H9 (cell line): Measurements from ENCODE around the gene GALT. TPM values are rescaled to one million over a fixed set of nuclear protein-coding genes. Genes with fewer than 3 reads are reported as not detected.
A peak's percentile ranks its signal among the peaks of the same experiment; 100 is the strongest.

ENCODE experiments used
- DNase-seq: peaks from one replicate; pipeline ENCODE4 v3.0.0-alpha.2; 2017
- H2AFZ ChIP-seq: one replicate; pipeline ENCODE4 v1.6.1; 2013; ENCODE audit warnings: mild to moderate bottlenecking, low read length, control low read depth, moderate library complexity
- H2AK5ac ChIP-seq: 2 replicates; pipeline ENCODE4 v1.6.1; 2013; ENCODE audit warnings: low read length, control low read depth, mixed read lengths; ENCODE audit not compliant: insufficient read length
- H2BK120ac ChIP-seq: one replicate; pipeline ENCODE4 v1.6.1; 2013; ENCODE audit warnings: low read depth, mild to moderate bottlenecking, low read length, control low read depth, inconsistent platforms; ENCODE audit not compliant: poor library complexity, severe bottlenecking
- H2BK12ac ChIP-seq: 2 replicates; pipeline ENCODE4 v1.6.1; 2013; ENCODE audit warnings: low read length, control low read depth, mixed read lengths, low read depth; ENCODE audit not compliant: insufficient read length
- H2BK15ac ChIP-seq: 2 replicates; pipeline ENCODE4 v1.6.1; 2013; ENCODE audit warnings: low read depth, low read length, control low read depth
- H2BK20ac ChIP-seq: one replicate; pipeline ENCODE4 v1.6.1; 2013; ENCODE audit warnings: low read depth, mild to moderate bottlenecking, low read length, control low read depth, inconsistent platforms; ENCODE audit not compliant: poor library complexity, severe bottlenecking
- H2BK5ac ChIP-seq: 2 replicates; pipeline ENCODE4 v1.6.1; 2013; ENCODE audit warnings: low read length, control low read depth, mixed read lengths; ENCODE audit not compliant: insufficient read length
- H3K14ac ChIP-seq: 2 replicates; pipeline ENCODE4 v1.6.1; 2013; ENCODE audit warnings: low read length, control low read depth; ENCODE audit not compliant: insufficient read depth
- H3K18ac ChIP-seq: 2 replicates; pipeline ENCODE4 v1.6.1; 2013; ENCODE audit warnings: low read depth, mild to moderate bottlenecking, mixed read lengths, low read length, control low read depth; ENCODE audit not compliant: insufficient read length
- H3K23ac ChIP-seq: 2 replicates; pipeline ENCODE4 v1.6.1; 2013; ENCODE audit warnings: low read length, control low read depth, mixed read lengths, low read depth; ENCODE audit not compliant: insufficient read length
- H3K23me2 ChIP-seq: 2 replicates; pipeline ENCODE4 v1.6.1; 2013; ENCODE audit warnings: low read depth, mild to moderate bottlenecking, mixed read lengths, low read length, control low read depth; ENCODE audit not compliant: insufficient read length, poor library complexity, severe bottlenecking
- H3K27ac ChIP-seq: 2 replicates; pipeline ENCODE4 v1.5.1; 2013; ENCODE audit warnings: low read length, control low read depth, mixed read lengths, low read depth; ENCODE audit not compliant: insufficient read length
- H3K27me3 ChIP-seq: 2 replicates; pipeline ENCODE4 v1.6.1; 2013; ENCODE audit warnings: low read length, control low read depth, inconsistent platforms; ENCODE audit not compliant: insufficient read depth
- H3K4ac ChIP-seq: 2 replicates; pipeline ENCODE4 v1.6.1; 2013; ENCODE audit warnings: low read depth, mild to moderate bottlenecking, control low read depth, inconsistent platforms, low read length, moderate library complexity
- H3K4me1 ChIP-seq: 2 replicates; pipeline ENCODE4 v1.6.1; 2013; ENCODE audit warnings: low read length, control low read depth, inconsistent platforms; ENCODE audit not compliant: insufficient read depth
- H3K4me2 ChIP-seq: 2 replicates; pipeline ENCODE4 v1.6.1; 2013; ENCODE audit warnings: low read length, control low read depth, mixed read lengths; ENCODE audit not compliant: insufficient read length, insufficient read depth
- H3K56ac ChIP-seq: 2 replicates; pipeline ENCODE4 v1.6.1; 2013; ENCODE audit warnings: low read depth, mild to moderate bottlenecking, mixed read lengths, low read length, control low read depth; ENCODE audit not compliant: insufficient read length
- H3K79me1 ChIP-seq: 2 replicates; pipeline ENCODE4 v1.6.1; 2013; ENCODE audit warnings: low read depth, mild to moderate bottlenecking, moderate library complexity, low read length, control low read depth, inconsistent platforms; ENCODE audit not compliant: insufficient read depth, poor library complexity, severe bottlenecking
- H3K79me2 ChIP-seq: 2 replicates; pipeline ENCODE4 v1.6.1; 2013; ENCODE audit warnings: low read length, control low read depth, inconsistent platforms; ENCODE audit not compliant: insufficient read depth
- H3K9ac ChIP-seq: 2 replicates; pipeline ENCODE4 v1.6.1; 2013; ENCODE audit warnings: low read length, control low read depth, mixed read lengths; ENCODE audit not compliant: insufficient read length; ENCODE audit errors: extremely low read depth
- H3K9me3 ChIP-seq: one replicate; pipeline ENCODE4 v1.6.1; 2013; ENCODE audit warnings: low read depth, low read length, inconsistent platforms; ENCODE audit not compliant: control insufficient read depth
- H3T11ph ChIP-seq: one replicate; pipeline ENCODE4 v1.6.1; 2013; ENCODE audit warnings: mild to moderate bottlenecking, low read length, control low read depth, inconsistent platforms
- H4K20me1 ChIP-seq: one replicate; pipeline ENCODE4 v1.6.1; 2013; ENCODE audit not compliant: control insufficient read depth, insufficient read length, insufficient read depth
- H4K5ac ChIP-seq: 2 replicates; pipeline ENCODE4 v1.6.1; 2013; ENCODE audit warnings: low read depth, mild to moderate bottlenecking, mixed read lengths, low read length, control low read depth; ENCODE audit not compliant: insufficient read length
- H4K8ac ChIP-seq: replicated peaks from 2 replicates; pipeline ENCODE4 v1.6.1; 2013; ENCODE audit warnings: low read length, control low read depth, mixed read lengths, low read depth; ENCODE audit not compliant: insufficient read length
- H4K91ac ChIP-seq: 2 replicates; pipeline ENCODE4 v1.6.1; 2013; ENCODE audit warnings: low read depth, mild to moderate bottlenecking, moderate library complexity, mixed read lengths, low read length, control low read depth; ENCODE audit not compliant: insufficient read length
- H3K27ac Mint-ChIP-seq, 3 experiments: 2 replicates in 2 of 3; 3 replicates in 1 of 3; pipeline ENCODE4 v1.8.0; 2020 to 2021; ENCODE audit warnings: mixed read lengths in 3 of 3, mild to moderate bottlenecking in 1 of 3, moderate library complexity in 1 of 3
- H3K27me3 Mint-ChIP-seq: 2 replicates; pipeline ENCODE4 v1.8.0; 2021; ENCODE audit warnings: low read depth, mild to moderate bottlenecking, moderate library complexity, mixed read lengths
- H3K36me3 Mint-ChIP-seq, 3 experiments: 2 replicates in 2 of 3; 3 replicates in 1 of 3; pipeline ENCODE4 v1.8.0; 2020 to 2021; ENCODE audit warnings: low read depth in 3 of 3, mixed read lengths in 3 of 3; ENCODE audit not compliant: insufficient read depth in 1 of 3
- H3K4me1 Mint-ChIP-seq, 2 experiments: 2 replicates each; pipeline ENCODE4 v1.8.0; 2020; ENCODE audit warnings: mixed read lengths in 2 of 2
- H3K4me3 Mint-ChIP-seq, 2 experiments: 2 replicates in 1 of 2; 3 replicates in 1 of 2; pipeline ENCODE4 v1.8.0; 2020 to 2021; ENCODE audit warnings: mild to moderate bottlenecking in 2 of 2, mixed read lengths in 2 of 2, moderate library complexity in 1 of 2
- H3K9me3 Mint-ChIP-seq, 2 experiments: 2 replicates in 1 of 2; 3 replicates in 1 of 2; pipeline ENCODE4 v1.8.0; 2020; ENCODE audit warnings: mild to moderate bottlenecking in 2 of 2, mixed read lengths in 2 of 2, moderate library complexity in 1 of 2
- CTCF ChIP-seq: fragments of 200-600 bp; sonication (generic); conservative IDR thresholded peaks from 3 replicates; pipeline ENCODE4 v1.8.0; 2021; ENCODE audit warnings: antibody characterized with exemption, mild to moderate bottlenecking
- WGBS: extraction: QIAGEN DNeasy Blood & Tissue Kit; methylation state at CpG from one replicate; pipeline ENCODE4 v1.1.7; 2013; ENCODE audit warnings: missing lambda C conversion rate, low lambda C conversion rate, mixed read lengths; ENCODE audit not compliant: insufficient read length; ENCODE audit errors: extremely low coverage; 5-methylcytosine and 5-hydroxymethylcytosine counted together
- total RNA-seq: library from RNA; stranded (reverse); gene quantifications from 2 replicates; pipeline ENCODE4 v1.2.1, GENCODE V29; 2021

GALT gene
- total RNA-seq, 1 experiment from 2014 or later = 41.5 TPM

- no peak overlapping the region for H3K56ac ChIP-seq
- Mint-ChIP-seq H3K27ac (no peak overlapping the region), H3K4me1 (peaks cover 7% of the 10 kb centered on the region in 2 experiments), H3K27me3 (peaks cover 3% of the 10 kb centered on the region; the same call in 1 of the 2 replicates), H3K36me3 (peaks cover 0 to 2% (median 0%) of the 10 kb centered on the region in 3 experiments; a peak in 2 of 7 replicates), H3K9me3 (no peaks in the 10 kb centered on the region; a peak in 1 of 5 replicates), H3K4me3 (no peak overlapping the region)
- H4K91ac ChIP-seq = no peak overlapping the region
- H3K9ac ChIP-seq = no peak overlapping the region
- no peak overlapping the region for H2BK15ac ChIP-seq
- no peaks in the 10 kb centered on the region for H3K4me1 ChIP-seq
- no peak overlapping the region for H3K4ac ChIP-seq
- H3T11ph ChIP-seq = no peak overlapping the region
- H2AFZ ChIP-seq = no peak overlapping the region
- no peak overlapping the region for H2BK120ac ChIP-seq
- DNase-seq = peak; percentile 91
- H4K8ac ChIP-seq = no peak overlapping the region
- H2BK5ac ChIP-seq = no peak overlapping the region
- H3K18ac ChIP-seq = no peak overlapping the region
- H3K14ac ChIP-seq = no peak overlapping the region
- no peak overlapping the region for H2BK20ac ChIP-seq
- H3K4me2 ChIP-seq = no peak overlapping the region
- no peaks in the 10 kb centered on the region for H4K20me1 ChIP-seq
- no peaks in the 10 kb centered on the region for H3K27me3 ChIP-seq
- peak; percentile 92 for TF ChIP-seq CTCF
- no peaks in the 10 kb centered on the region for H3K79me1 ChIP-seq
- no peak overlapping the region for H2AK5ac ChIP-seq
- no peak overlapping the region for H3K23ac ChIP-seq
- H3K23me2 ChIP-seq = no peaks in the 10 kb centered on the region
- no peaks in the 10 kb centered on the region for H3K79me2 ChIP-seq
- no peak overlapping the region for H3K27ac ChIP-seq
- H4K5ac ChIP-seq = no peak overlapping the region
- no peak overlapping the region for H2BK12ac ChIP-seq
- H3K9me3 ChIP-seq = no peaks in the 10 kb centered on the region
- no CpG with 5 or more reads among the region's 10 CpGs for WGBS
Measured at GRCh38 chr9:34675048-34675714, 28.7 kb downstream of the GALT start.
